ENCODE results near the gene GGN. TPM values are rescaled to one million over a fixed set of nuclear protein-coding genes. Genes with fewer than 3 reads are reported as not detected.

Gene GGN
- total RNA-seq, result not detected
- long read RNA-seq, partial matches to known transcripts, result 1 of 2 reads
- long read RNA-seq, other reads (novel, unspliced or antisense), result 1 of 2 reads

DNA sequence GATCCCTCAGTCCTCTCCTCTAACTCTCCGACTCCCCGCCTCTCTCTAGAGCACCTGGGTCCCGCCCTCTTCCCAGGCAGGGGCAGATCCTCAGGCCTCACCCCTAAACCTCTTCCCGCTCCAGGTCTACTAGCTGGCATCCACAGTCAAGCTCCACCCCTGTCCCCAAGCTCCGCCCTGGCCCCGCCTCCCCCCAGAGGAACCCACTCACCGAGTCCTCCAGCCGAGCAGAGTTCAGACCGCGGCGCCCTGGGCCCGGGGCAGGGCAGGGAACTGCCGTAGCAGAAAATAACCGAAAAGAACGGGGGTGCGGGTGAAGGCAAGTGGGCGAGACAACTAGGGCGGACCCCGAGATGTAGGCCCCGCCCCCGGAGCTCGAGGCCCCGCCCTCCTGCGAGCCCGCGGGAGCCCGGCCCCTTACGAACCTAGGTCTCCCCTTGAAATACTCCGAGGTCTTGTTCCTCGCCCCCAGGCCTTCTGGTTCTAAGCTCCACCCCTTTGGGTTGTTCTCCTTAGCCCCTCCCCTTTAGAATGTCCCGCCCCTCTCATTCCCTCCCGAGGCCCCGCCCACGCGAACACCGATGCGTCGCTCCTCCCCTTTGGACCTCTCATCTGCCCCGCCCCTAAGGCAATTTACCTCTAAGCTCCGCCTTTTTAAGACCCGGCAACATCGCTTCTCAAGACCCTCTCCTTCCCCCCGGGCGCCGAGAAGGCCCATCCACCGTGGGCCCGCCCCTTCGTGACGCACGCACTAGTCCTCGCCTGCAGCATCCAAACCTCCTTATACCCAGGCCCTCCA, at the start of gene GGN:
Gene GGN (minus strand): TSS at position 485 of the 799 bp plus-strand sequence. CDS start 773 bp downstream, outside the sequence.
- no peak within 1 kb of the TSS for H3K27ac ChIP-seq
- H3K9me3 ChIP-seq, result no peaks in the 10 kb centered on the region
- intact Hi-C loops (cut with DNase I), result no loop called here
- peak within 1 kb of the TSS; percentile 60 for H3K4me3 ChIP-seq
- H3K27me3 ChIP-seq, result no peaks in the 10 kb centered on the region
- H3K36me3 ChIP-seq, result peaks cover 14% of the 10 kb centered on the region
- ATAC-seq, result peak; percentile 90
- peaks cover 25% of the 10 kb centered on the region for H3K4me1 ChIP-seq
- DNase-seq, result peak; percentile 94
- TF ChIP-seq CTCF (IDR thresholded peaks at IDR 0.05), result no peak

DNA sequence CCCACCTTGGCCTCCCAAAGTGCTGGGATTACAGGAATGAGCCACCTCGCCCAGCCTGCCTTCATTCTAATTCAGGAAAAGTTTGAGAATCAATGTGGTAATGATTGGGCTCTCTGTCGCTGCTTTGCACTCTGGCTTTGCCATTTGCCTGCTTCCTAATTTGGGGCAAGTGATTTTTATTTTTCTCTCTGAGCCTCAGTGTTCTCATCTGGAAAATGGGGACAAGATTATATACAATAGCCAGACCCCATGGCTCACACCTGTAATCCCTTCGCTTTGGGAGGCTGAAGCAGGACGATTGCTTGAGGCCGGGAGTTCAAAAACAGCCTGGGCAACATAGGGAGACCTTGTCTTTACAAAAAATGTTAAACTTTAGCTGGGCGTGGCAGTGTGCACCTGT, 49.5 kb upstream of the GGN start:
- no peak for ATAC-seq
- no peaks in the 10 kb centered on the region for H3K4me1 ChIP-seq
- H3K27ac ChIP-seq, result no peak overlapping the region
- TF ChIP-seq CTCF (IDR thresholded peaks at IDR 0.05), result no peak
- DNase-seq, result no peak
- intact Hi-C loops (cut with DNase I), result no loop called here
- H3K36me3 ChIP-seq, result no peaks in the 10 kb centered on the region
- H3K9me3 ChIP-seq, result no peaks in the 10 kb centered on the region
- H3K4me3 ChIP-seq, result no peak overlapping the region
- peaks cover 35% of the 10 kb centered on the region for H3K27me3 ChIP-seq

- intact Hi-C loops (cut with DNase I), result no loop called here
- H3K27ac ChIP-seq, result no peak overlapping the region
- H3K4me3 ChIP-seq, result no peak overlapping the region
- H3K27me3 ChIP-seq, result peaks cover 35% of the 10 kb centered on the region
- DNase-seq (no peak), ATAC-seq (no peak)
- H3K4me1 ChIP-seq, result no peaks in the 10 kb centered on the region
- H3K36me3 ChIP-seq, result no peaks in the 10 kb centered on the region
- H3K9me3 ChIP-seq, result no peaks in the 10 kb centered on the region
- no peak for TF ChIP-seq CTCF (IDR thresholded peaks at IDR 0.05)
Observed at GRCh38 chr19:38434549-38435051, 46.8 kb upstream of the GGN start.

GRCh38 chr19:38433268-38433733, 45.5 kb upstream of the GGN start, which contains the start of gene RYR1:
RYR1 (plus strand) TSS chr19:38433691; CDS start chr19:38433830, 139 bp downstream.
- Histone ChIP-seq H3K27me3 (peaks cover 35% of the 10 kb centered on the region), H3K9me3 (no peaks in the 10 kb centered on the region), H3K27ac (no peak within 1 kb of the TSS), H3K4me3 (no peak within 1 kb of the TSS), H3K4me1 (no peaks in the 10 kb centered on the region), H3K36me3 (no peaks in the 10 kb centered on the region)
- DNase-seq (peak; percentile 79), ATAC-seq (peak; percentile 89)
- intact Hi-C loops (cut with DNase I), result no loop called here
- TF ChIP-seq CTCF (IDR thresholded peaks at IDR 0.05), result no peak

DNA sequence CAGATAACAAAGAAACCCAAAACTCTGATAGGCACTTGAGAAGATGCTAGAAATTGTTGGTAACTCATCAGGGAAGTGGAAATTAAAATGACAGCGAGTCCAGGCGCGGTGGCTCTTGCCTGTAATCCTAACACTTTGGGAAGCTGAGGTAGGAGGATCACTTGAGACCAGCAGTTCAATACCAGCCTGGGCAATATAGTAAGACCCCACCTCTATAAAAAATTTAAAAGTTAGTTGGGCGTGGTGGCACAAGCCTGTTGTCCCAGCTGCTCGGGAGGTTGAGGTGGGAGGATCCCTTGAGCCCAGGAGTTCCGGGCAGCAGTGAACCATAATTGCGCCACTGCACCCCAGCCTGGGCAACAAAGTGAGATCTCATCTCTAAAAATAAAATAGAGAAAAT, 43.1 kb upstream of the GGN start:
- Histone ChIP-seq H3K36me3 (no peaks in the 10 kb centered on the region), H3K27ac (no peak overlapping the region), H3K4me1 (no peaks in the 10 kb centered on the region), H3K4me3 (no peak overlapping the region), H3K27me3 (peaks cover 31% of the 10 kb centered on the region), H3K9me3 (no peaks in the 10 kb centered on the region)
- TF ChIP-seq CTCF (IDR thresholded peaks at IDR 0.05), result no peak
- intact Hi-C loops (cut with DNase I), result no loop called here
- DNase-seq (no peak), ATAC-seq (no peak)
